ENCODE measurements around the gene NTNG2.

The NTNG2 gene

GRCh38 chr9:132147839-132148238 is 14.0 kb upstream of the NTNG2 start:
- DNase-seq (ENCODE audit: insufficient read length) (no peak), FAIRE-seq (no peak)
- no peak for TF ChIP-seq POLR2AphosphoS5 (IDR thresholded peaks at IDR 0.05; ENCODE audit: low read depth, low read length)
- no peak for TF ChIP-seq POLR2A (IDR thresholded peaks at IDR 0.05; ENCODE audit: low read depth, low read length)
- no peak for TF ChIP-seq TAF1 (IDR thresholded peaks at IDR 0.05; ENCODE audit: borderline replicate concordance, low read depth, low read length)

DNA sequence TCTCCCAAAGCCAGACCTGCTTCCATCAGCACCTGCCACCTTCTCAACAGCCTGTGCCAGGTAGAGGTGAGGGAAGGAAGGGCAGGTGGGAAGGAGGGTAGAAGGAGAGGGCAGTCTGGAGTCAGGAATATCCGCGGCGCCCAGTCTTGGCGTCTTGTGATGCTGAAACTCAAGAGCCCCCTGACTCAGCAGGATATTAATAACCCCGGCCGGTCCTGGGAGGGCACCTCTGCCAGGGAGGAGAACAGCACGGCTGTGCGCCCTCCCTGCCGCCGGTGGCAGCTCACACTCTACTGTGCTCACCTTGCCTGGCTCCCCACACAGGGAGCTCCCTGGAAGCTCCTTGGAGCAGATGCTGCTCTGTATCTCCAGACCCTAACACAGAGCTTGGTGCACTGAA is 11.6 kb upstream of the NTNG2 start:
- FAIRE-seq (no peak), DNase-seq (ENCODE audit: insufficient read length) (no peak)
- TF ChIP-seq POLR2A (IDR thresholded peaks at IDR 0.05; ENCODE audit: low read depth, low read length): no peak
- TF ChIP-seq TAF1 (IDR thresholded peaks at IDR 0.05; ENCODE audit: borderline replicate concordance, low read depth, low read length): no peak
- no peak for TF ChIP-seq POLR2AphosphoS5 (IDR thresholded peaks at IDR 0.05; ENCODE audit: low read depth, low read length)

- FAIRE-seq (no peak), DNase-seq (ENCODE audit: insufficient read length) (no peak)
- TF ChIP-seq POLR2A (IDR thresholded peaks at IDR 0.05; ENCODE audit: low read depth, low read length) (no peak), TAF1 (IDR thresholded peaks at IDR 0.05; ENCODE audit: borderline replicate concordance, low read depth, low read length) (no peak), POLR2AphosphoS5 (IDR thresholded peaks at IDR 0.05; ENCODE audit: low read depth, low read length) (no peak)
These were observed 10.7 kb upstream of the NTNG2 start for GRCh38 chr9:132151118-132151517.

DNA sequence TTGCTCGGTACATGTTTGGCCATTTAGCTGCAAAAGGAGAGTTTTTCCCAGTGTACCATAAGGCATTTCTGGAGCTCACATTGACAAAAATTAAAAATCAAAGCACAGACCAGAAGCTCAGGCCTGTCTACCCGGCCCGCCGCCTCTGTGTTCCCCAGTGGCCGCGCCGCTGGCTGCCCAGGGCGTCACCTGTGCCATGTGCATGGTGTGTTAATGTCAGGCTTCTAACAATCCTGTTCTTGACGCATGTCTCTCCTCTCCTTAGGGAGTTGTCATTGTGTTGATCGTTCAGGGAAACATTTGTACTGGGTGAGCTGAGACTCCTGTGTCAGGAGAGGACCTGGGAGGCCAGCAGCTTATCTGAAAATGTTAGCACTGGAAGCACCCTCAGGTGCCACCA is 9.6 kb upstream of the NTNG2 start:
- FAIRE-seq: no peak
- DNase-seq (ENCODE audit: insufficient read length): no peak
- TF ChIP-seq POLR2AphosphoS5 (IDR thresholded peaks at IDR 0.05; ENCODE audit: low read depth, low read length) (no peak), TAF1 (IDR thresholded peaks at IDR 0.05; ENCODE audit: borderline replicate concordance, low read depth, low read length) (no peak), POLR2A (IDR thresholded peaks at IDR 0.05; ENCODE audit: low read depth, low read length) (no peak)

- no peak for FAIRE-seq
These were observed 6.8 kb upstream of the NTNG2 start for GRCh38 chr9:132154863-132155567.

GRCh38 chr9:132155568-132155895 is 6.3 kb upstream of the NTNG2 start:
- FAIRE-seq: no peak
- no peak for DNase-seq (ENCODE audit: insufficient read length)
- TF ChIP-seq TAF1 (IDR thresholded peaks at IDR 0.05; ENCODE audit: borderline replicate concordance, low read depth, low read length): no peak
- no peak for TF ChIP-seq POLR2AphosphoS5 (IDR thresholded peaks at IDR 0.05; ENCODE audit: low read depth, low read length)
- TF ChIP-seq POLR2A (IDR thresholded peaks at IDR 0.05; ENCODE audit: low read depth, low read length): no peak

More at GRCh38 chr9:132154863-132155567, 6.8 kb upstream of the NTNG2 start:
- TF ChIP-seq POLR2AphosphoS5 (IDR thresholded peaks at IDR 0.05; ENCODE audit: low read depth, low read length) (no peak), TAF1 (IDR thresholded peaks at IDR 0.05; ENCODE audit: borderline replicate concordance, low read depth, low read length) (no peak), POLR2A (IDR thresholded peaks at IDR 0.05; ENCODE audit: low read depth, low read length) (no peak)
- no peak for DNase-seq (ENCODE audit: insufficient read length)

- DNase-seq (ENCODE audit: insufficient read length) (no peak), FAIRE-seq (no peak)
- TF ChIP-seq TAF1 (IDR thresholded peaks at IDR 0.05; ENCODE audit: borderline replicate concordance, low read depth, low read length) (no peak), POLR2A (IDR thresholded peaks at IDR 0.05; ENCODE audit: low read depth, low read length) (no peak), POLR2AphosphoS5 (IDR thresholded peaks at IDR 0.05; ENCODE audit: low read depth, low read length) (no peak)
These were observed 5.6 kb upstream of the NTNG2 start for GRCh38 chr9:132156262-132156661.

DNA sequence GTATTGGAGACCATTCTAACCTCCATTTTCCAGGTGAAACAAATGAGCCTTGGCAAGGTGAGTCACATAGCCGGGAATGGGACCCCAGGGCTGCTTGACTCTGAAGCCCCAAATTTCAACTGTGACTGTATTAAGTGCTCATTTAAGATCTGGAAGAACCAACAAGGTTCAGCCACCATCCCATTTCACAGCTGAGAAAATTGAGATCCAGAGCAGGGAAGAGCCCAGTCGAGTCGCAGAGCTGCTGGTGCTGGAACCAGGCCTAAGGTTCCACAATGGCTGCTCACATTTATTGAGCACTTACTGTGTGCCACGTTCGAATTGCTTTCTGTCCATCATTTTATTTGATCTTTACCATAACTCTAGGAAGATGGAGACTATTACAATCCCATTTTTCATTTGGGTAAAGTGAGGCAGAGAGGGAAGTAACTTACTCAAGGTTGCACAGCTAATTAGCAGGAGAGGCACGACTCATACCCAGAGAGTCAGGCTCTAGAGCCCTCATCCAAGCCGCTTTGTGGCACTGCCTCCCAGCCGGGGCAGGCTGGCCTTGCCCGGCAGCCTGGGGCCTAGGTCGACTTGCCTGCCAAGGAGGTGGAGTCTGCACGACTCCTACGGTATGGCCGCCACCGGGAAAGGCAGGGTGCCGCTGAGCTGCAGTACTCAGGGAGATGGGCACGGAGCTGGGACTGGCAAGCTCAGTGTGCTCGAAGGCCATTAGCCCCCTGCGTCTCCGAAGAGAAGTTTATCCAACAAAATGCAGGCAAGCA is 4.3 kb upstream of the NTNG2 start:
- DNase-seq (ENCODE audit: insufficient read length) (no peak), FAIRE-seq (no peak)
- no peak for TF ChIP-seq TAF1 (IDR thresholded peaks at IDR 0.05; ENCODE audit: borderline replicate concordance, low read depth, low read length)

- FAIRE-seq: no peak
- no peak for TF ChIP-seq POLR2A (IDR thresholded peaks at IDR 0.05; ENCODE audit: low read depth, low read length)
- no peak for TF ChIP-seq TAF1 (IDR thresholded peaks at IDR 0.05; ENCODE audit: borderline replicate concordance, low read depth, low read length)
- no peak for TF ChIP-seq POLR2AphosphoS5 (IDR thresholded peaks at IDR 0.05; ENCODE audit: low read depth, low read length)
- DNase-seq (ENCODE audit: insufficient read length): no peak
These were observed 786 bp upstream of the NTNG2 start for GRCh38 chr9:132160802-132161742.

GRCh38 chr9:132162764-132163456 is 1.1 kb downstream of the NTNG2 start:
- FAIRE-seq (no peak), DNase-seq (ENCODE audit: insufficient read length) (no peak)
- TF ChIP-seq TAF1 (IDR thresholded peaks at IDR 0.05; ENCODE audit: borderline replicate concordance, low read depth, low read length) (no peak), POLR2AphosphoS5 (IDR thresholded peaks at IDR 0.05; ENCODE audit: low read depth, low read length) (no peak), POLR2A (IDR thresholded peaks at IDR 0.05; ENCODE audit: low read depth, low read length) (no peak)

DNA sequence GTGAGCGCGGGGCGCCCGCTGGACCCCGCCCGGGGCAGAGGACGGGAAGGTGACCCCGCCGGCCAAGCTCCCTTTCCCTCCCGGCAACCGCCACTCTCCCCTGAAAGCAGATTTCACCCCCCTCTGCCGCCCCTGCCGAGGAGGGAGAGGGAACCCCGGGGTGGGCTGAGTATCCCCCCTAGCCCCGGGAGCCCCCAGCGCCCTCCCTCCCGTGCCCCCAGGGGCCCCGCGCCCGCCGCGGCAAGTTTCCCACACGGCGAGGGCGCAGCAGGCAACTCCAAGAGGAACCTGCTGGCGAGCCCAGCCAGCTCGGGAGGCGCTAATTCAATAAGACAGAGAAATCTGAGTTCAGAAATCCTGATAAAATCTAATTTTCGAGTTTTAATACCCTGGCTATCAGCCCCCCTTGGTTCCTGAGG is 1.6 kb downstream of the NTNG2 start:
- no peak for FAIRE-seq
- TF ChIP-seq POLR2AphosphoS5 (IDR thresholded peaks at IDR 0.05; ENCODE audit: low read depth, low read length) (no peak), POLR2A (IDR thresholded peaks at IDR 0.05; ENCODE audit: low read depth, low read length) (no peak), TAF1 (IDR thresholded peaks at IDR 0.05; ENCODE audit: borderline replicate concordance, low read depth, low read length) (no peak)
- no peak for DNase-seq (ENCODE audit: insufficient read length)
